Fibroblast of the aortic adventitia (primary cell): ENCODE results near the gene UBE2L6. TPM values are rescaled to one million over a fixed set of nuclear protein-coding genes. Genes with fewer than 3 reads are reported as not detected.

ENCODE experiments used
- DNase-seq: peaks from one replicate; pipeline ENCODE4 v3.0.0-alpha.2; 2010; ENCODE audit warnings: low read depth
- H3K4me3 ChIP-seq: 2 replicates; pipeline ENCODE4 v1.5.1; 2011; ENCODE audit warnings: low read depth, mild to moderate bottlenecking, control low read depth, low read length, moderate library complexity
- CTCF ChIP-seq: IDR thresholded peaks from 2 replicates; pipeline ENCODE4 v1.5.1; 2011; ENCODE audit warnings: mild to moderate bottlenecking, low read length, control low read depth, inconsistent platforms; ENCODE audit not compliant: insufficient read depth
- total RNA-seq: library from RNA; depleted of rRNA; stranded (reverse); fragments of >200 nt; gene quantifications from 2 replicates; pipeline ENCODE4 v1.2.3, GENCODE V29; 2012; ENCODE audit warnings: low replicate concordance

The UBE2L6 gene
- total RNA-seq, 1 donor, result 41.1 TPM

GRCh38 chr11:57523419-57523818, 44.1 kb downstream of the UBE2L6 start:
- no peak for DNase-seq
- no peak for TF ChIP-seq CTCF
- H3K4me3 ChIP-seq, result no peak overlapping the region

DNA sequence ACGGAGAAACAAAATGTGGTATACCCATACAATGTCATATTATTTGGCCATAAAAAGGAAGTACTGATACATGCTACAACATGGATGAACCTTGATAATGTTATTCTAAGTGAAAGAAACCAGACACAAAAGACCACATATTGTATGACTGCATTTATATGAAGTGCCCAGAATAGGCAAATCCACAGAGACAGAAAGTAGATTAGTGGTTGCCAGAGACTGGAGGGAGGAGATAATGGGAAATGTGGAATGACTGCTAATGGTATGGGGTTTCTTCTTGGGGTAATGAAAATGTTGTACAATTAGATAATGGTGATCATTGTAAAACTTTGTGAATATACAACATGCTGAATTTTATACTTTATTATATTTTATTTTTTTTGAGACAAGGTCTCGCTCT, 46.4 kb downstream of the UBE2L6 start:
- no peak overlapping the region for H3K4me3 ChIP-seq
- no peak for DNase-seq
- no peak for TF ChIP-seq CTCF

- DNase-seq, result no peak
- peak overlapping the region; percentile 85 for H3K4me3 ChIP-seq
- TF ChIP-seq CTCF, result no peak
Observed at GRCh38 chr11:57516061-57516443, 51.4 kb downstream of the UBE2L6 start.

GRCh38 chr11:57515332-57516060, 52.0 kb downstream of the UBE2L6 start, which contains the start of gene SLC43A1:
Gene SLC43A1 (minus strand): TSS chr11:57515702. CDS start chr11:57514111, 1,591 bp downstream.
- no peak for TF ChIP-seq CTCF
- DNase-seq, result peak; percentile 62
- peak within 1 kb of the TSS; percentile 85 for H3K4me3 ChIP-seq

GRCh38 chr11:57514538-57515331, 52.7 kb downstream of the UBE2L6 start:
- H3K4me3 ChIP-seq, result peak overlapping the region; percentile 85
- TF ChIP-seq CTCF, result no peak
- peak; percentile 16 for DNase-seq

DNA sequence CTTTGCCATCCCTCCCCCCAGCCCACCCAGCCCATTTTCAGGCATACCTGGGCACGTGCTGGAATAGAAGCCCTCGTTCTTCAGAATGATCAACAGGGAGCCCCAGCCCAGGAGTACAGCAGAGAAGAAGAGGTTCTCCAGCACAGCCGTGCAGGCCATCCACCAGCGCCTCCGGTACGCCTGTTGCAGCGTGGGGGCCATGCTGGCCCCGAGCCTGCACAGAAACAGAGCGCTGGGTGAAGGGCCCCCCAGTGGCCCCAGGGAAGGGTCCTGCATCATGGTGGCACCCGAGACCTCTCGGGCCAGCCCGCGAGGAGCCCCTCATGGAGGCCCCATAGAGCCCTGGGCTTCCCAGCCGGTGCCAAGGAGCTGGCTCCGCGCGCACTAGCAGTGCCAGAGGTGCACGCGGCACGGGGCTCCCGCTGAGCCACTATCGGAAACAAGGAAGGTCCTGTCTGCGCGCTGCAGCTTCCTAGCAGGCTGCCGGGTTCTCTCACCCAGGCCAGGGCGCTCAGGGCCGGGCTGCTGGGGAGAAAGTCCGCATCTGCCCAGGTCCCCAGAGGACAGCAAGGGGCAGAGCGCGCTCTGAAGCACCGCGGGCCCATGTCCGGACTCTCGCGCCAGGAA, 53.4 kb downstream of the UBE2L6 start:
- no peak for TF ChIP-seq CTCF
- peak; percentile 27 for DNase-seq
- H3K4me3 ChIP-seq, result peak overlapping the region; percentile 85
